GM12878 (cell line): Measurements from ENCODE around the gene ZNF418. TPM values are rescaled to one million over a fixed set of nuclear protein-coding genes. Genes with fewer than 3 reads are reported as not detected.

Experiments used
- ATF3 ChIP-seq: IDR thresholded peaks from 2 replicates; pipeline ENCODE4 v1.6.1; 2011; ENCODE audit warnings: low read depth, mild to moderate bottlenecking, low read length, moderate library complexity, borderline replicate concordance; ENCODE audit errors: extremely low read depth
- HCFC1 ChIP-seq: fragments of 150-350 bp; IDR thresholded peaks from 2 replicates; pipeline ENCODE4 v1.6.1; 2014; ENCODE audit warnings: low read length
- IKZF2 ChIP-seq, 2 experiments: fragments of 450-650 bp; IDR thresholded peaks; 2 replicates each; pipeline ENCODE4 v1.6.1; 2017; ENCODE audit warnings: mild to moderate bottlenecking in 2 of 2, moderate library complexity in 2 of 2
- JUNB ChIP-seq: IDR thresholded peaks from 2 replicates; pipeline ENCODE4 v1.6.1; 2016; ENCODE audit warnings: antibody characterized with exemption, mild to moderate bottlenecking
- MEF2A ChIP-seq: IDR thresholded peaks from 2 replicates; pipeline ENCODE4 v1.6.1; 2011; ENCODE audit warnings: low read depth, mild to moderate bottlenecking, low read length, moderate library complexity; ENCODE audit not compliant: insufficient read depth
- NBN ChIP-seq: fragments of 450-650 bp; IDR thresholded peaks from 2 replicates; pipeline ENCODE4 v1.6.1; 2016
- PBX3 ChIP-seq: IDR thresholded peaks from 2 replicates; pipeline ENCODE4 v1.6.1; 2011; ENCODE audit warnings: mild to moderate bottlenecking, low read depth, low read length, moderate library complexity; ENCODE audit not compliant: insufficient replicate concordance
- POLR2A ChIP-seq: IDR thresholded peaks from 2 replicates; pipeline ENCODE4 v1.6.1; 2011; ENCODE audit warnings: low read depth, mild to moderate bottlenecking, low read length
- POLR2AphosphoS2 ChIP-seq: IDR thresholded peaks from 2 replicates; pipeline ENCODE4 v1.6.1; 2011; ENCODE audit warnings: low read depth, mild to moderate bottlenecking, low read length, improper control_type of control experiment, moderate library complexity
- RUNX3 ChIP-seq: IDR thresholded peaks from 2 replicates; pipeline ENCODE4 v1.6.1; 2012; ENCODE audit warnings: low read length, inconsistent platforms
- SIX5 ChIP-seq: IDR thresholded peaks from 2 replicates; pipeline ENCODE4 v1.6.1; 2011; ENCODE audit warnings: mild to moderate bottlenecking, low read depth, low read length, moderate library complexity; ENCODE audit not compliant: severe bottlenecking
- SUPT20H ChIP-seq: IDR thresholded peaks from 2 replicates; pipeline ENCODE4 v1.6.1; 2011; ENCODE audit warnings: low read depth, mild to moderate bottlenecking, low read length, moderate library complexity, borderline replicate concordance; ENCODE audit not compliant: control insufficient read depth
- ZBTB4 ChIP-seq: fragments of 450-650 bp; formaldehyde crosslinking; IDR thresholded peaks from 2 replicates; pipeline ENCODE4 v1.4.0; 2022; ENCODE audit warnings: mild to moderate bottlenecking, moderate library complexity
- ZBTB40 ChIP-seq: fragments of 450-650 bp; IDR thresholded peaks from 2 replicates; pipeline ENCODE4 v1.6.1; 2016; ENCODE audit warnings: mild to moderate bottlenecking, moderate library complexity, borderline replicate concordance
- ZSCAN29 ChIP-seq: fragments of 450-650 bp; IDR thresholded peaks from 2 replicates; pipeline ENCODE4 v1.6.1; 2017; ENCODE audit warnings: mild to moderate bottlenecking, moderate library complexity
- polyA plus RNA-seq, 11 experiments: library from polyadenylated mRNA; depleted of rRNA in 4 of 11; unstranded in 6 of 11; stranded (reverse) in 5 of 11; fragments of >200 nt; fragmentation: Nextera tagmentation in 4 of 11; fragmentation: Illumina TruSeq in 1 of 11; extraction: Ambion mirVana in 4 of 11; extraction: Trizol in 1 of 11; gene quantifications; 1 replicate in 1 of 11; 2 replicates in 10 of 11; pipeline versions ENCODE4 v1.2.1 to v1.2.3, GENCODE V29; 2011 to 2016; ENCODE audit warnings: inconsistent platforms in 2 of 11, missing spikeins in 2 of 11, low read depth in 1 of 11
- total RNA-seq, 4 experiments: library from RNA; depleted of rRNA in 3 of 4; stranded (reverse); fragments of >200 nt in 3 of 4; fragmentation: Illumina TruSeq in 1 of 4; extraction: Trizol in 1 of 4; gene quantifications; 2 replicates each; pipeline versions ENCODE4 v1.2.1 to v1.2.3, GENCODE V29; 2013 to 2021

Gene ZNF418
- total and polyA plus RNA-seq, 10 of the 15 experiments (the other 5 are each of a cell fraction or from before 2014, with no cell fraction given): 0.20 to 1.3 (median 0.59) TPM; not detected in 1

GRCh38 chr19:57888560-57889231 is 46.5 kb downstream of the ZNF418 start, which contains the start of gene ZNF814 (continued):
- TF ChIP-seq ATF3 (peak; percentile 71; the same call in 1 of the 2 replicates), ZBTB4 (CRISPR knock-in tag) (no peak), PBX3 (peak; percentile 87), RUNX3 (peak; percentile 33), HCFC1 (peak; percentile 85), NBN (peak; percentile 75), JUNB (no peak), ZBTB40 (peak; percentile 94), SIX5 (peak; percentile 81), MEF2A (no peak), POLR2A (peak; percentile 89), SUPT20H (no peak), POLR2AphosphoS2 (no peak), ZSCAN29 (no peak), IKZF2 (IDR thresholded peaks at IDR 0.05) (0 out of 4 replicates have a peak, but pooled peaks of 1 of the 2 experiments have one; percentile 7)
